HL-60/S4 treated with phorbol 12-myristate 13-acetate at 8.2 ng/mL for 4 days and 3 days (cell line): Measurements from ENCODE around the gene FHOD3.
"Not testable (repeated sequence)": the region's sequence is repeated elsewhere in the genome, so short reads cannot be mapped to it uniquely, and the experiment has no call there.

Experiments used
- in situ Hi-C: fragments of 300-500 bp; cut with MboI; formaldehyde crosslinking; loops from 2 replicates; pipeline ENCODE4 v1.15.0; 2022; ENCODE audit warnings: low sequenced_read_pairs

The FHOD3 gene

GRCh38 chr18:36440614-36441013 is 143.1 kb downstream of the FHOD3 start:
- in situ Hi-C loops, result no loop called here

- in situ Hi-C loops, result no loop called here
Observed at GRCh38 chr18:36441426-36442240, 144.1 kb downstream of the FHOD3 start.

GRCh38 chr18:36442717-36443116 is 145.2 kb downstream of the FHOD3 start:
- in situ Hi-C loops, result no loop called here

- in situ Hi-C loops, result no loop called here
Observed at GRCh38 chr18:36446059-36446458, 148.5 kb downstream of the FHOD3 start.

- in situ Hi-C loops, result no loop called here
Observed at GRCh38 chr18:36448384-36449290, 151.1 kb downstream of the FHOD3 start.

GRCh38 chr18:36449451-36449850 is 151.9 kb downstream of the FHOD3 start:
- in situ Hi-C loops, result no loop called here

- in situ Hi-C loops, result no loop called here
Observed at GRCh38 chr18:36450264-36450663, 152.8 kb downstream of the FHOD3 start.

- in situ Hi-C loops, result no loop called here
Observed at GRCh38 chr18:36451454-36452251, 154.1 kb downstream of the FHOD3 start.

GRCh38 chr18:36454245-36454644 is 156.7 kb downstream of the FHOD3 start:
- in situ Hi-C loops, result no loop called here

GRCh38 chr18:36454848-36455458 is 157.4 kb downstream of the FHOD3 start:
- in situ Hi-C loops, result no loop called here

GRCh38 chr18:36455931-36456330 is 158.4 kb downstream of the FHOD3 start:
- in situ Hi-C loops, result no loop called here

- in situ Hi-C loops, result no loop called here
Observed at GRCh38 chr18:36456622-36457021, 159.1 kb downstream of the FHOD3 start.

GRCh38 chr18:36457683-36458082 is 160.2 kb downstream of the FHOD3 start:
- in situ Hi-C loops, result no loop called here

- in situ Hi-C loops, result no loop called here
Observed at GRCh38 chr18:36458306-36458705, 160.8 kb downstream of the FHOD3 start.

- in situ Hi-C loops, result no loop called here
Observed at GRCh38 chr18:36459203-36459602, 161.7 kb downstream of the FHOD3 start.

- in situ Hi-C loops, result no loop called here
Observed at GRCh38 chr18:36459786-36460185, 162.3 kb downstream of the FHOD3 start.

GRCh38 chr18:36460324-36460850 is 162.9 kb downstream of the FHOD3 start:
- in situ Hi-C loops, result no loop called here

GRCh38 chr18:36460854-36461253 is 163.3 kb downstream of the FHOD3 start:
- in situ Hi-C loops, result no loop called here

GRCh38 chr18:36461551-36461987 is 164.1 kb downstream of the FHOD3 start:
- in situ Hi-C loops, result no loop called here

- in situ Hi-C loops, result not testable (repeated sequence)
Observed at GRCh38 chr18:36463516-36463915, 166.0 kb downstream of the FHOD3 start.
